Activated B cell treated with CpG ODN at 0.5 μM for 24 hours (primary cell): ENCODE data around the gene RBM5. TPM values are rescaled to one million over a fixed set of nuclear protein-coding genes. Genes with fewer than 3 reads are reported as not detected.

Experiments used
- ATAC-seq: fragments of 200-7000 bp; cut with Tn5 transposase; one replicate; pipeline ENCODE4 v1.10.0; 2021; ENCODE audit warnings: low read depth, mild to moderate bottlenecking, moderate library complexity
- CTCF ChIA-PET: fragments of 350-600 bp; sonication (Branson Sonifier 250); formaldehyde crosslinking; loops from one replicate; lab custom pipeline; 2021; ENCODE audit warnings: antibody characterized with exemption; lab: Charles Lee
- POLR2A ChIA-PET: fragments of 350-600 bp; sonication (Branson Sonifier 250); formaldehyde crosslinking; loops from one replicate; lab custom pipeline; 2021; ENCODE audit warnings: antibody characterized with exemption; lab: Charles Lee
- DNase-seq: peaks from one replicate; pipeline ENCODE4 v3.0.0; 2022
- H3K27ac Mint-ChIP-seq: one replicate; pipeline ENCODE4 v1.8.0; 2020; ENCODE audit warnings: mixed read lengths
- H3K27me3 Mint-ChIP-seq: one replicate; pipeline ENCODE4 v1.8.0; 2021; ENCODE audit warnings: mixed read lengths
- H3K36me3 Mint-ChIP-seq: one replicate; pipeline ENCODE4 v1.8.0; 2021; ENCODE audit warnings: low read depth, mixed read lengths
- H3K4me1 Mint-ChIP-seq: one replicate; pipeline ENCODE4 v1.8.0; 2021; ENCODE audit warnings: mixed read lengths
- H3K4me3 Mint-ChIP-seq: one replicate; pipeline ENCODE4 v1.8.0; 2020; ENCODE audit warnings: mild to moderate bottlenecking, mixed read lengths
- H3K9me3 Mint-ChIP-seq: one replicate; pipeline ENCODE4 v1.8.0; 2020; ENCODE audit warnings: mixed read lengths
- CTCF ChIP-seq: fragments of 200-600 bp; IDR thresholded peaks from one replicate; pipeline ENCODE4 v1.8.0; 2022; ENCODE audit warnings: antibody characterized with exemption, mild to moderate bottlenecking
- intact Hi-C: fragments of 100-400 bp; cut with micrococcal nuclease; formaldehyde crosslinking; loops from one replicate; pipeline ENCODE4 v1.15.1; 2024
- total RNA-seq: library from RNA; stranded (reverse); gene quantifications from 2 replicates; pipeline ENCODE4 v1.2.3, GENCODE V29; 2022

Gene RBM5
- total RNA-seq, 1 donor from 2014 or later, result 316 TPM

GRCh38 chr3:50165910-50166538 is 77.3 kb downstream of the RBM5 start:
- POLR2A ChIA-PET, result interaction anchor here (0.6 kb wide), 1 partner anchor 1314 kb away, joined by 3 read pairs; no protein-coding TSS in a partner anchor
- Mint-ChIP-seq H3K27ac (no peak overlapping the region), H3K9me3 (no peaks in the 10 kb centered on the region), H3K4me3 (no peak overlapping the region), H3K36me3 (no peaks in the 10 kb centered on the region), H3K27me3 (peaks cover 2% of the 10 kb centered on the region), H3K4me1 (no peaks in the 10 kb centered on the region)
- no peak for DNase-seq
- CTCF ChIA-PET, result no interaction called here
- intact Hi-C loops, result no loop called here
- ATAC-seq, result no peak
- no peak for TF ChIP-seq CTCF

GRCh38 chr3:50166620-50167019 is 77.9 kb downstream of the RBM5 start:
- POLR2A ChIA-PET, result no interaction called here
- no peak overlapping the region for H3K4me3 Mint-ChIP-seq
- no peak for ATAC-seq
- TF ChIP-seq CTCF, result no peak
- no peaks in the 10 kb centered on the region for H3K9me3 Mint-ChIP-seq
- no peak overlapping the region for H3K27ac Mint-ChIP-seq
- intact Hi-C loops, result no loop called here
- DNase-seq, result no peak
- H3K36me3 Mint-ChIP-seq, result no peaks in the 10 kb centered on the region
- H3K4me1 Mint-ChIP-seq, result no peaks in the 10 kb centered on the region
- CTCF ChIA-PET, result no interaction called here
- H3K27me3 Mint-ChIP-seq, result peaks cover 2% of the 10 kb centered on the region

- Mint-ChIP-seq H3K4me1 (no peaks in the 10 kb centered on the region), H3K27ac (no peak overlapping the region), H3K27me3 (peaks cover 2% of the 10 kb centered on the region), H3K4me3 (no peak overlapping the region), H3K36me3 (no peaks in the 10 kb centered on the region), H3K9me3 (no peaks in the 10 kb centered on the region)
- DNase-seq (no peak), ATAC-seq (no peak)
- TF ChIP-seq CTCF, result no peak
- POLR2A ChIA-PET, result no interaction called here
- CTCF ChIA-PET, result no interaction called here
- intact Hi-C loops, result no loop called here
Observed at GRCh38 chr3:50167069-50167840, 78.5 kb downstream of the RBM5 start.

- Mint-ChIP-seq H3K27ac (no peak overlapping the region), H3K4me1 (no peaks in the 10 kb centered on the region), H3K9me3 (no peaks in the 10 kb centered on the region), H3K36me3 (no peaks in the 10 kb centered on the region), H3K4me3 (no peak overlapping the region), H3K27me3 (peaks cover 2% of the 10 kb centered on the region)
- POLR2A ChIA-PET, result no interaction called here
- intact Hi-C loops, result no loop called here
- DNase-seq (no peak), ATAC-seq (no peak)
- CTCF ChIA-PET, result no interaction called here
- no peak for TF ChIP-seq CTCF
Observed at GRCh38 chr3:50167841-50168209, 79.1 kb downstream of the RBM5 start.

- H3K27ac Mint-ChIP-seq, result no peak overlapping the region
- ATAC-seq (no peak), DNase-seq (no peak)
- intact Hi-C loops, result no loop called here
- H3K27me3 Mint-ChIP-seq, result peaks cover 2% of the 10 kb centered on the region
- TF ChIP-seq CTCF, result no peak
- ChIA-PET POLR2A (no interaction called here), CTCF (no interaction called here)
- no peak overlapping the region for H3K4me3 Mint-ChIP-seq
- no peaks in the 10 kb centered on the region for H3K4me1 Mint-ChIP-seq
- H3K36me3 Mint-ChIP-seq, result no peaks in the 10 kb centered on the region
- H3K9me3 Mint-ChIP-seq, result no peaks in the 10 kb centered on the region
Observed at GRCh38 chr3:50168388-50168787, 79.7 kb downstream of the RBM5 start.

Other genes starting within 250 kb of the RBM5 start
- 6.4 TPM in 2 replicates for gene TRAIP, start 232.4 kb upstream of the RBM5 start, total RNA-seq
- not detected in 2 replicates for gene CAMKV, start 219.0 kb upstream of the RBM5 start, total RNA-seq
- 0.81 and 1.6 TPM in 2 replicates for gene MST1R, start 185.0 kb upstream of the RBM5 start, total RNA-seq
- gene MON1A, start 159.1 kb upstream of the RBM5 start, total RNA-seq, result 6.3 and 7.1 TPM in 2 replicates
- gene RBM6, start 148.8 kb upstream of the RBM5 start, total RNA-seq, result 160 and 172 TPM in 2 replicates
- gene SEMA3F, start 66.4 kb downstream of the RBM5 start, total RNA-seq, result 0.34 TPM in 1 of 2 replicates, not detected in the other
- gene GNAT1, start 102.7 kb downstream of the RBM5 start, total RNA-seq, result not detected in 2 replicates
- not detected in 2 replicates for gene SLC38A3, start 116.4 kb downstream of the RBM5 start, total RNA-seq
- 281 and 295 TPM in 2 replicates for gene GNAI2, start 147.3 kb downstream of the RBM5 start, total RNA-seq
- gene SEMA3B, start 180.2 kb downstream of the RBM5 start, total RNA-seq, result 0.15 TPM in 1 of 2 replicates, not detected in the other
- gene LSMEM2, start 190.2 kb downstream of the RBM5 start, total RNA-seq, result not detected in 2 replicates
- gene IFRD2, start 203.5 kb downstream of the RBM5 start, total RNA-seq, result 92.2 and 105 TPM in 2 replicates
- 2.0 and 2.5 TPM in 2 replicates for gene HYAL3, start 210.5 kb downstream of the RBM5 start, total RNA-seq
- gene NAA80, start 210.5 kb downstream of the RBM5 start, total RNA-seq, result 23.9 and 24.8 TPM in 2 replicates
- gene HYAL1, start 214.7 kb downstream of the RBM5 start, total RNA-seq, result 0.47 and 0.73 TPM in 2 replicates
- 4.2 and 4.4 TPM in 2 replicates for gene HYAL2, start 233.8 kb downstream of the RBM5 start, total RNA-seq
- 32.2 and 33.4 TPM in 2 replicates for gene TUSC2, start 239.3 kb downstream of the RBM5 start, total RNA-seq